Gastroesophageal sphincter (tissue), 3 donors: ENCODE results near the gene INO80.

ENCODE experiments used
- CTCF ChIP-seq, 4 experiments: fragments of 200-600 bp in 2 of 4; fragments of 450-650 bp in 2 of 4; sonication (generic) in 1 of 4; IDR thresholded peaks; one replicate each; pipeline ENCODE4 v1.5.1; 2017 to 2019; ENCODE audit warnings: antibody characterized with exemption in 4 of 4, mild to moderate bottlenecking in 2 of 4, moderate library complexity in 2 of 4
- EP300 ChIP-seq: sonication (generic); formaldehyde crosslinking; IDR thresholded peaks from one replicate; pipeline ENCODE4 v1.6.1; 2017; ENCODE audit warnings: antibody characterized with exemption, mild to moderate bottlenecking
- POLR2A ChIP-seq, 2 donors: fragments of 450-650 bp; IDR thresholded peaks; one replicate each; pipeline ENCODE4 v1.6.1; 2017; ENCODE audit warnings: antibody characterized with exemption in 2 of 2, mild to moderate bottlenecking in 2 of 2, moderate library complexity in 1 of 2
- POLR2AphosphoS5 ChIP-seq: sonication (generic); formaldehyde crosslinking; IDR thresholded peaks from one replicate; pipeline ENCODE4 v1.6.1; 2017; ENCODE audit warnings: antibody characterized with exemption

GRCh38 chr15:41048852-41049251 lies 67.2 kb downstream of the INO80 start:
- TF ChIP-seq EP300 (no peak), CTCF (IDR thresholded peaks at IDR 0.05) (no peak), POLR2AphosphoS5 (no peak), POLR2A (IDR thresholded peaks at IDR 0.05) (no peak)
